Mammary epithelial cell (primary cell): ENCODE measurements around the gene BRAF.

Experiments used
- EZH2 ChIP-seq: IDR thresholded peaks from 2 replicates; pipeline ENCODE4 v1.6.1; 2012; ENCODE audit warnings: low read length, inconsistent platforms, borderline replicate concordance
- TF ChIP-seq, protein P1 (sequence below), 2 donors: IDR thresholded peaks in 1 of 2; conservative IDR thresholded peaks in 1 of 2; 2 replicates each; pipeline ENCODE4 v1.5.1; 2011 to 2012; ENCODE audit warnings: inconsistent platforms in 2 of 2, low read length in 2 of 2, mild to moderate bottlenecking in 2 of 2, control low read depth in 1 of 2, low read depth in 1 of 2; ENCODE audit not compliant: insufficient read depth in 1 of 2; ENCODE audit errors: extremely low read depth in 1 of 2

DNA sequence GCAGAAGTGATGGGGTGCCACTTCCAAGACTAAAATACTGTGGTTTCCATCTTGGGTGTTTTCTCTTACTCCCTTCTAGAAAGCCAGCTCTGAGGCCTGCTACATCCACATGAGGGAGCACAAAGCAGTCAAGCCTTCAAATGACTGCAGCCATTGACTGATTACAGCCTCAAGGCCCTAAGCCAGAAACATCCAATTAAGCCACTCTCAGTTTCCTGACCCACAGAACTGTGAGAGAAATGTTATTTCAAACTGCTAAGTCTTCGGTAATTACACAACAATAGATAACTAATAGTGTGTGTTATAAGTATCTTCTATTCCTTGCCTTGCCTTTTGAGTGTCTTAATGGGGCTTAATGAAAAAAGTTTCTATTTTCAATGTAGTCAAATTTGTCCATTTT is 24.8 kb downstream of the BRAF start:
- TF ChIP-seq, protein P1, sequence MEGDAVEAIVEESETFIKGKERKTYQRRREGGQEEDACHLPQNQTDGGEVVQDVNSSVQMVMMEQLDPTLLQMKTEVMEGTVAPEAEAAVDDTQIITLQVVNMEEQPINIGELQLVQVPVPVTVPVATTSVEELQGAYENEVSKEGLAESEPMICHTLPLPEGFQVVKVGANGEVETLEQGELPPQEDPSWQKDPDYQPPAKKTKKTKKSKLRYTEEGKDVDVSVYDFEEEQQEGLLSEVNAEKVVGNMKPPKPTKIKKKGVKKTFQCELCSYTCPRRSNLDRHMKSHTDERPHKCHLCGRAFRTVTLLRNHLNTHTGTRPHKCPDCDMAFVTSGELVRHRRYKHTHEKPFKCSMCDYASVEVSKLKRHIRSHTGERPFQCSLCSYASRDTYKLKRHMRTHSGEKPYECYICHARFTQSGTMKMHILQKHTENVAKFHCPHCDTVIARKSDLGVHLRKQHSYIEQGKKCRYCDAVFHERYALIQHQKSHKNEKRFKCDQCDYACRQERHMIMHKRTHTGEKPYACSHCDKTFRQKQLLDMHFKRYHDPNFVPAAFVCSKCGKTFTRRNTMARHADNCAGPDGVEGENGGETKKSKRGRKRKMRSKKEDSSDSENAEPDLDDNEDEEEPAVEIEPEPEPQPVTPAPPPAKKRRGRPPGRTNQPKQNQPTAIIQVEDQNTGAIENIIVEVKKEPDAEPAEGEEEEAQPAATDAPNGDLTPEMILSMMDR (conservative IDR thresholded peaks at IDR 0.05 in 1 of 2, IDR thresholded peaks at IDR 0.05 in 1 of 2; ENCODE audit: extremely low read depth in 1 of 2, insufficient read depth in 1 of 2, low read depth in 1 of 2, low read length in 2 of 2), result no peak
- no peak for TF ChIP-seq EZH2
